Measurements from ENCODE around the gene IQCM.

GRCh38 chr4:149708513-149709130, 107.0 kb downstream of the IQCM start:
- TF ChIP-seq, protein P1, sequence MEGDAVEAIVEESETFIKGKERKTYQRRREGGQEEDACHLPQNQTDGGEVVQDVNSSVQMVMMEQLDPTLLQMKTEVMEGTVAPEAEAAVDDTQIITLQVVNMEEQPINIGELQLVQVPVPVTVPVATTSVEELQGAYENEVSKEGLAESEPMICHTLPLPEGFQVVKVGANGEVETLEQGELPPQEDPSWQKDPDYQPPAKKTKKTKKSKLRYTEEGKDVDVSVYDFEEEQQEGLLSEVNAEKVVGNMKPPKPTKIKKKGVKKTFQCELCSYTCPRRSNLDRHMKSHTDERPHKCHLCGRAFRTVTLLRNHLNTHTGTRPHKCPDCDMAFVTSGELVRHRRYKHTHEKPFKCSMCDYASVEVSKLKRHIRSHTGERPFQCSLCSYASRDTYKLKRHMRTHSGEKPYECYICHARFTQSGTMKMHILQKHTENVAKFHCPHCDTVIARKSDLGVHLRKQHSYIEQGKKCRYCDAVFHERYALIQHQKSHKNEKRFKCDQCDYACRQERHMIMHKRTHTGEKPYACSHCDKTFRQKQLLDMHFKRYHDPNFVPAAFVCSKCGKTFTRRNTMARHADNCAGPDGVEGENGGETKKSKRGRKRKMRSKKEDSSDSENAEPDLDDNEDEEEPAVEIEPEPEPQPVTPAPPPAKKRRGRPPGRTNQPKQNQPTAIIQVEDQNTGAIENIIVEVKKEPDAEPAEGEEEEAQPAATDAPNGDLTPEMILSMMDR (IDR thresholded peaks at IDR 0.05), result no peak
- no peak for TF ChIP-seq POLR2A (IDR thresholded peaks at IDR 0.05)
